22Rv1 (cell line): ENCODE results near the gene TEX54.
"Not testable (repeated sequence)": the region's sequence is repeated elsewhere in the genome, so short reads cannot be mapped to it uniquely, and the experiment has no call there.

Experiments used
- ZFX ChIP-seq: fragments of 450-650 bp; IDR thresholded peaks from 2 replicates; pipeline ENCODE4 v1.6.1; 2017; ENCODE audit warnings: antibody characterized with exemption, borderline replicate concordance
- TF ChIP-seq, protein P1 (sequence below): fragments of 450-650 bp; IDR thresholded peaks from 2 replicates; pipeline ENCODE4 v1.5.1; 2017; ENCODE audit warnings: mild to moderate bottlenecking

DNA sequence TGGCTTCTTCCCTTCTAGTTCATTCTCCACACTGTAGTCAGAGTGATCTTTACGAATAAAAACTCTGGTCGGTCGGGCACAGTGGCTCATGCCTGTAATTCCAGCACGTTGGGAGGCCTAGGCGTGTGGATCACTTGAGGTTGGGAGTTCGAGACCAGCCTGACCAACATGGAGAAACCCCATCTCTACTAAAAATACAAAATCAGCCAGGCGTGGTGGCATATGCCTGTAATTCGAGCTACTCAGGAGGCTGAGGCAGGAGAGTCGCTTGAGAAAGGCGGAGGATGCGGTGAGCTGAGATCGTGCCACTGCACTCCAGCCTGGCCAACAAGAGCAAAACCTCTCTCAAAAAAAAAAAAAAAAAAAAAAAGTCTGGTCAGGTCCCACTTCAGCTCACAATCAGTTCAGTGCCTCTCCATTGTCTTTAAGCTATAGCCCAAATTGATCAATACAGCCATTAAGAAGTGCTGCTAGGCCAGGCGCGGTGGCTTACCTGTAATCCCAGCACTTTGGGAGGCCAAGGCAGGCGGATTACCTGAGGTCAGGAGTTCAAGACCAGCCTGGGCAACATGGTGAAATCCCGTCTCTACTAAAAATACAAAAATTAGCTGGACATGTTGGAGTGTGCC lies 29.0 kb upstream of the TEX54 start:
- TF ChIP-seq, protein P1, sequence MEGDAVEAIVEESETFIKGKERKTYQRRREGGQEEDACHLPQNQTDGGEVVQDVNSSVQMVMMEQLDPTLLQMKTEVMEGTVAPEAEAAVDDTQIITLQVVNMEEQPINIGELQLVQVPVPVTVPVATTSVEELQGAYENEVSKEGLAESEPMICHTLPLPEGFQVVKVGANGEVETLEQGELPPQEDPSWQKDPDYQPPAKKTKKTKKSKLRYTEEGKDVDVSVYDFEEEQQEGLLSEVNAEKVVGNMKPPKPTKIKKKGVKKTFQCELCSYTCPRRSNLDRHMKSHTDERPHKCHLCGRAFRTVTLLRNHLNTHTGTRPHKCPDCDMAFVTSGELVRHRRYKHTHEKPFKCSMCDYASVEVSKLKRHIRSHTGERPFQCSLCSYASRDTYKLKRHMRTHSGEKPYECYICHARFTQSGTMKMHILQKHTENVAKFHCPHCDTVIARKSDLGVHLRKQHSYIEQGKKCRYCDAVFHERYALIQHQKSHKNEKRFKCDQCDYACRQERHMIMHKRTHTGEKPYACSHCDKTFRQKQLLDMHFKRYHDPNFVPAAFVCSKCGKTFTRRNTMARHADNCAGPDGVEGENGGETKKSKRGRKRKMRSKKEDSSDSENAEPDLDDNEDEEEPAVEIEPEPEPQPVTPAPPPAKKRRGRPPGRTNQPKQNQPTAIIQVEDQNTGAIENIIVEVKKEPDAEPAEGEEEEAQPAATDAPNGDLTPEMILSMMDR = not testable (repeated sequence)
- not testable (repeated sequence) for TF ChIP-seq ZFX
